ENCODE results near the gene VWA3B.
"Not testable (repeated sequence)": the region's sequence is repeated elsewhere in the genome, so short reads cannot be mapped to it uniquely, and the experiment has no call there.

Gene VWA3B

GRCh38 chr2:98252038-98252773 lies 165.2 kb downstream of the VWA3B start:
- DNase-seq (ENCODE audit: low read depth): no peak

DNA sequence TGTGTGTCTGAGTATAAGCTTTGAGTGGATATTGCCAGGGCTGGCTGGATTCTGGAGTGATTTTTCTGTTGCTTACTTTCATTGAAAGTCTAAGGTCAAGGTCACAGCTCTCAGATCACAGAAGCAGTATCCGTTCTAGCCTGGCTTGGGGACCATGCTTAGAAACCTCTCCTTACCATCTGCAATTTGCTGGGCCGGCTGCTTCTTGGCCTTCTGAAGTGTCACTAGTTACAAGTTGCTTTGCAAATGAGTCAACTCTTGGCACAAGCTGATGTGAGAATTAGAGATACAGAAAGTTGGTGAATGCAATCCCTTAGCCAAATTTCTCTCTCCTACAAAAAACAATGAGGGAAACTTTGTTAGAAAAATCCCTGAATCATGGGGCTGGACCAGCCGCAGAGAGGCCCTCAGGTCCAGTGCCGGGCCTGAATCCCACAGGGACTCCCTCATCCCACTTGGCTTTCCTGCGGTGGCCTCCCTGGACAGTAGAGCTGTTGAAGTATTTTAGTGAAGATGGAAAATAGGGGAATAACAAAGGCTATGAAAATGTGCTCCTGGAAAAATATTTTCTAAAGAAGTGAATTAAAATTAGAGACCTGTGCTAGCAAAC lies 166.6 kb downstream of the VWA3B start:
- no peak for DNase-seq (ENCODE audit: low read depth)

GRCh38 chr2:98254504-98255059 lies 167.6 kb downstream of the VWA3B start:
- no peak for DNase-seq (ENCODE audit: low read depth)

DNA sequence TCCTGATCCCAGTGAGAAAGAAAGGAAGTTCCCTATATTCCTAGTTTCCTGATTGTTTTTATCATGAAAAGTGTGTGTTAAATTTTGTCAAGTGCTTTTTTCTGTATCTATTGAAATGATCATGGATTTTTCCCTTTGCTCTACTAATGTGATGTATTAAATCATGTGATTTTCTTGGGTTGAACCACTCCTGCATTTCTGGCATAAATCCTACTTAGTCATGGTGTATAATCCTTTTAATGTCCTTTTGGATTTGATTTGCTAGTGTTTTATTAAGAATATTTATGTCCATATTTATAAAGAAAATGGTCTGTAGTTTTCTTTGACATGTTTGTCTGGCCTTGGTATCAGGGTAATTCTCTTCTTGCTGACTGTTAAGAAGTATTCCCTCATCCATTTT lies 171.9 kb downstream of the VWA3B start:
- DNase-seq (ENCODE audit: low read depth): no peak

- no peak for DNase-seq (ENCODE audit: low read depth)
Measured at GRCh38 chr2:98263362-98263761, 176.4 kb downstream of the VWA3B start.

DNA sequence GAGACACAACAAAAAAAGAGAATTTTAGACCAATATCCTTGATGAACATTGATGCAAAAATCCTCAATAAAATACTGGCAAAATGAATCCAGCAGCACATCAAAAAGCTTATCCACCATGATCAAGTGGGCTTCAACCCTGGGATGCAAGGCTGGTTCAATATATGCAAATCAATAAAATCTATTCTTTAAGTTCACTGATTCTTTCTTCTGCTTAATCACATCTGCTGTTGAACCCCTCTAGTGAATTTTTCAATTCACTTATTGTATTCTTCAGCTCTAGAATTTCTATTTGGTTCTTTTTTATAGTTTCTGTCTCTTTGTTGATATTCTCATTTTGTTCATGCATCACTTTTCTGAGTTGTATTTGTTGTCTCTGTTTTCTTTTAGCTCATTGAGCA lies 181.3 kb downstream of the VWA3B start:
- not testable (repeated sequence) for DNase-seq (ENCODE audit: low read depth)

GRCh38 chr2:98269274-98269673 lies 182.3 kb downstream of the VWA3B start:
- DNase-seq (ENCODE audit: low read depth): peak; percentile 68

GRCh38 chr2:98269830-98270229 lies 182.9 kb downstream of the VWA3B start:
- no peak for DNase-seq (ENCODE audit: low read depth)

GRCh38 chr2:98277162-98277859 lies 190.3 kb downstream of the VWA3B start:
- no peak for DNase-seq (ENCODE audit: low read depth)

- DNase-seq (ENCODE audit: low read depth): no peak
Measured at GRCh38 chr2:98278074-98278473, 191.1 kb downstream of the VWA3B start.

GRCh38 chr2:98280376-98281102 lies 193.6 kb downstream of the VWA3B start:
- DNase-seq (ENCODE audit: low read depth): no peak

DNA sequence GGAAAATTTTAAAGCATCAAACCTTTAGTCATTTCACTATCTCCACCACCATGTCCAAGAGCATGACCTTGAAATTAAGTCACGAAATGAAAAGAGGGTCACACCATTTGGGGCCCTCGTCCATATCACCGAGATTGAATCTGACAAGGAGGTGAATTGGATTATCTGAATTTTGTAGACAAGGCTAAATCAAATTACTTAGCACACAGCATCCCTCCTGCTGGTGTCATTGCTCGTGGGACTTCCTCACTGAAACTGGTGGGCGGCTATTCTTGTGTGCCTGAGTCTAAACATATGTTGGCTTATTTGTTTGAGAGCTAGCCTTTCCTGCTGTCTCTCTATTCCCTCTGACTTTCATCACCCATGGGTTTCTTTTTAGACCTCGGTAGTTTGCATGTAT lies 194.6 kb downstream of the VWA3B start:
- DNase-seq (ENCODE audit: low read depth): no peak

DNA sequence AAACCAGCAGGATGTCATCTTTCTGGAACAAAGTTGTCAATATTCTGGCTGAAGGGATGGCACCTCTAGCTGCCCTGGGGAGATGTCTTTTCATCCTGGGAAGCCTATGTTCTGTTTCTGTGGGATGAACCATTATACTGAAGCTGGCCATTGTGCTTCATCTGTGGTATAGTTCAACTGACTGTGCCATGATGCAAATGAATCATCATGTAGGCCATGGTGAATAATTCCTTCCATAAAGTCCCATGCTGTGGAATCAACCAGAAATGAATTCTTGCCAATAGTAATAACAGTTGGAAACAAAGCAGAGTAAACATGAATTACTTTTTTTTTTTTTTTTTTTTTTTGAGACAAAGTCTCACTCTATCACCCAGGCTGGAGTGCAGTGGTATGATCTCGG lies 195.1 kb downstream of the VWA3B start:
- no peak for DNase-seq (ENCODE audit: low read depth)

GRCh38 chr2:98293030-98293429 lies 206.1 kb downstream of the VWA3B start:
- DNase-seq (ENCODE audit: low read depth): no peak

- DNase-seq (ENCODE audit: low read depth): no peak
Measured at GRCh38 chr2:98293931-98294687, 207.1 kb downstream of the VWA3B start.

GRCh38 chr2:98294711-98295110 lies 207.7 kb downstream of the VWA3B start:
- DNase-seq (ENCODE audit: low read depth): no peak

GRCh38 chr2:98295275-98295674 lies 208.3 kb downstream of the VWA3B start:
- no peak for DNase-seq (ENCODE audit: low read depth)

DNA sequence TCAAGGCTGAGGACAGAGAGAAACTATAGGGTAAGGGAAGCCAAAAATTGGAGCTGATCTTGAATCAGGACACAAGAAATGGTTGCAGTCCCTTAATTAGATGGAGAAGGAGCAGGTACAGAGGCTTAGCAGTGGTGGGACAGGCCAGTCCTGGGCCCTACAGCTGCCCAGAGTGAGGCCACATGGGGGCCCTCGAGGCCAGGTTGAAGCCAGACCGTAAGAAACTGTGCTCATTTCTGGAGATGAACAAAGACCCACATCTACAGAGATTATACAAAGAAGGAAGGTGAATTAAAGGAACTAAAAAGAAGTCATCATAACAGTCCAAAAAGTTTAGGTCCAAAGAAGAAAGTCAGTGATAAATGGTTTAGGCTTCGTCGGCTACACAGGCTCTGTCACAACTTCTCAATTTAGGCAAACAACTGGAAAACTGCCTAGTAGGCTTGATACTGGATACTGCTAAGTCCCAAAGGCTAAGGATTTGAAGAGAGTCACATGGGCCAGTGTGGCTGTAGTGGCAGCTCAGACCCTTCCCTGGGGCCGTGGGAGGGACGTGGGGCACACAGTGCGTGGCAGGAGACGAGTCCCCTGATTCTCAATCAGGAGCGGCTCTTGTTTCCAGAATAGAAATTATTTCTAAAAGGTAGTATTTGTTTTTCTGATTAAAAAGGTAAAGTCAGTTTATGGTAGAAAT lies 208.9 kb downstream of the VWA3B start:
- no peak for DNase-seq (ENCODE audit: low read depth)

DNA sequence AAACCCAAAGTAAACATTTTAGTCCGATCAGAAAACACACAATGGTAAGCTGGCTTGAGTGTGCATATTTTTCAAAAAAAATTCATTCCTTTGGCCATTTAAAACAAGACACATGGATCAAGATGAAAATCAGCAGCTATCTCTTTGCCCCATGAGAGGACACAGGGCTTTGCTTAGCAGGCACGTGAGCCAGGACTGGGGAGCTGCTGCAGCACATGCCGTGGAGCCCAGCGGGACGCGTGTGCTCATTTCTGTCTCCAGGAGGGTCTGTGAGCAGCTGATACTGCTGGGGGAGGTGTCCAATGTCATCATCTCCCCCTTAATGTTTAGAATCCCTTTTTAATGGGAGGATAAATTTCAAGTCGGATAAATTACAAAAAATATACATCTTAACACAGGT lies 209.5 kb downstream of the VWA3B start:
- DNase-seq (ENCODE audit: low read depth): no peak

- DNase-seq (ENCODE audit: low read depth): no peak
Measured at GRCh38 chr2:98297817-98298682, 211.1 kb downstream of the VWA3B start.
